ENCODE results near the gene RTBDN.

RTBDN gene

GRCh38 chr19:12778905-12779161, 55.5 kb downstream of the RTBDN start:
- Histone ChIP-seq H3K27me3 (ENCODE audit: control insufficient read depth, insufficient read depth, low read length) (no peaks in the 10 kb centered on the region), H3K36me3 (ENCODE audit: control insufficient read depth, insufficient read depth, low read length) (no peaks in the 10 kb centered on the region), H3K4me3 (ENCODE audit: low read depth, low read length) (peak overlapping the region; percentile 79), H3K9me3 (ENCODE audit: control insufficient read depth, low read length) (no peaks in the 10 kb centered on the region), H3K4me2 (ENCODE audit: low read length) (peak overlapping the region; percentile 97), H2AFZ (peak overlapping the region; percentile 92), H3K4me1 (peaks cover 32% of the 10 kb centered on the region), H3K9ac (peak overlapping the region; percentile 56), H3K79me2 (no peaks in the 10 kb centered on the region), H3K27ac (peak overlapping the region; percentile 90)
- TF ChIP-seq CTCF (IDR thresholded peaks at IDR 0.05), result no peak

GRCh38 chr19:12778017-12778904, 56.1 kb downstream of the RTBDN start:
- H2AFZ ChIP-seq, result peak overlapping the region; percentile 92
- H3K27ac ChIP-seq, result peak overlapping the region; percentile 90
- TF ChIP-seq CTCF (IDR thresholded peaks at IDR 0.05), result no peak
- H3K4me3 ChIP-seq (ENCODE audit: low read depth, low read length), result peak overlapping the region; percentile 79
- H3K9ac ChIP-seq, result peak overlapping the region; percentile 56
- no peaks in the 10 kb centered on the region for H3K79me2 ChIP-seq
- peak overlapping the region; percentile 97 for H3K4me2 ChIP-seq (ENCODE audit: low read length)
- H3K4me1 ChIP-seq, result peaks cover 26% of the 10 kb centered on the region
- no peaks in the 10 kb centered on the region for H3K36me3 ChIP-seq (ENCODE audit: control insufficient read depth, insufficient read depth, low read length)
- H3K27me3 ChIP-seq (ENCODE audit: control insufficient read depth, insufficient read depth, low read length), result no peaks in the 10 kb centered on the region
- H3K9me3 ChIP-seq (ENCODE audit: control insufficient read depth, low read length), result no peaks in the 10 kb centered on the region

- peak overlapping the region; percentile 97 for H3K4me2 ChIP-seq (ENCODE audit: low read length)
- peak overlapping the region; percentile 90 for H3K27ac ChIP-seq
- peaks cover 23% of the 10 kb centered on the region for H3K4me1 ChIP-seq
- no peaks in the 10 kb centered on the region for H3K27me3 ChIP-seq (ENCODE audit: control insufficient read depth, insufficient read depth, low read length)
- no peaks in the 10 kb centered on the region for H3K79me2 ChIP-seq
- peak overlapping the region; percentile 56 for H3K9ac ChIP-seq
- H3K9me3 ChIP-seq (ENCODE audit: control insufficient read depth, low read length), result no peaks in the 10 kb centered on the region
- peak overlapping the region; percentile 79 for H3K4me3 ChIP-seq (ENCODE audit: low read depth, low read length)
- peak; percentile 98 for TF ChIP-seq CTCF (IDR thresholded peaks at IDR 0.05)
- no peaks in the 10 kb centered on the region for H3K36me3 ChIP-seq (ENCODE audit: control insufficient read depth, insufficient read depth, low read length)
- peak overlapping the region; percentile 92 for H2AFZ ChIP-seq
Observed at GRCh38 chr19:12777217-12778016, 57.0 kb downstream of the RTBDN start.

Data from parathyroid adenoma (tissue), 2 donors.